Kidney (tissue), 14 donors: ENCODE results near the gene CSNK2A2. TPM values are rescaled to one million over a fixed set of nuclear protein-coding genes. Genes with fewer than 3 reads are reported as not detected.

Source experiments
- DNase-seq, 5 donors: peaks; one replicate each; pipeline ENCODE4 v3.0.0-alpha.2; 2013 to 2020
- FAIRE-seq: peaks from 2 replicates; lab custom pipeline; 2012; peaks lifted over from hg19 to GRCh38; lab: Jason Lieb, UNC
- H3K27ac ChIP-seq, 2 donors: one replicate each; pipeline ENCODE4 v1.7.0; 2013; ENCODE audit warnings: low read depth in 2 of 2, low read length in 2 of 2, inconsistent platforms in 1 of 2
- H3K27me3 ChIP-seq: one replicate; pipeline ENCODE4 v1.7.1; 2013; ENCODE audit warnings: low read length, inconsistent platforms; ENCODE audit not compliant: control insufficient read depth, insufficient read depth
- H3K36me3 ChIP-seq, 3 donors: one replicate each; pipeline versions ENCODE4 v1.7.0 to v1.7.1; 2013; ENCODE audit warnings: low read length in 3 of 3, control low read depth in 1 of 3, inconsistent platforms in 1 of 3; ENCODE audit not compliant: insufficient read depth in 3 of 3, control insufficient read depth in 2 of 3
- H3K4me1 ChIP-seq, 3 donors: one replicate each; pipeline versions ENCODE4 v1.7.0 to v1.7.1; 2013; ENCODE audit warnings: low read length in 3 of 3, inconsistent platforms in 1 of 3, low read depth in 1 of 3; ENCODE audit not compliant: control insufficient read depth in 2 of 3, insufficient read depth in 2 of 3
- H3K4me3 ChIP-seq, 3 donors: one replicate each; pipeline versions ENCODE4 v1.7.0 to v1.8.1; 2013; ENCODE audit warnings: low read length in 3 of 3, control low read depth in 1 of 3, inconsistent platforms in 1 of 3
- H3K9ac ChIP-seq, 3 donors: one replicate each; pipeline versions ENCODE4 v1.7.0 to v1.7.1; 2013; ENCODE audit warnings: low read length in 3 of 3, control low read depth in 1 of 3, inconsistent platforms in 1 of 3
- H3K9me3 ChIP-seq, 3 donors: one replicate each; pipeline versions ENCODE4 v1.7.0 to v1.7.1; 2013; ENCODE audit warnings: low read length in 3 of 3, control low read depth in 1 of 3, inconsistent platforms in 1 of 3; ENCODE audit not compliant: control insufficient read depth in 2 of 3, insufficient read depth in 1 of 3
- intact Hi-C: fragments of 100-400 bp; cut with DNase I; formaldehyde crosslinking; loops from one replicate; pipeline ENCODE4 v1.11.1; 2022
- polyA plus RNA-seq: library from polyadenylated mRNA; stranded (reverse); fragments of 350-450 nt; fragmentation: Illumina TruSeq; extraction: RNeasy Lipid Tissue Mini Kit (QIAGEN cat#74804); gene quantifications from one replicate; pipeline ENCODE4 v1.2.3, GENCODE V29; 2014; ENCODE audit warnings: low read depth, low replicate concordance; ENCODE audit not compliant: insufficient read depth
- total RNA-seq: library from RNA; stranded (reverse); fragmentation: NEBNext Ultra II Directional; extraction: Animal tissue kit (Norgen Biotek cat#: 25700); gene quantifications from one replicate; pipeline ENCODE4 v1.2.1, GENCODE V29; 2021
- TF ChIP-seq, protein P1 (sequence below): IDR thresholded peaks from 3 replicates; pipeline ENCODE4 v1.5.1; 2012; ENCODE audit warnings: mild to moderate bottlenecking, moderate library complexity, borderline replicate concordance; ENCODE audit not compliant: insufficient read depth; ENCODE audit errors: extremely low read depth
- donor health status: control.
- donor health status: control.
- donor health status: control.
- donor health status: control.
- donor health status: control.
- donor health status: DM: yes; HTN: yes; CAD: no.
- donor health status: Normal renal cell carcinoma (clear cell type).

The CSNK2A2 gene
- total and polyA plus RNA-seq, 2 donors from 2014 or later: 26.7 to 55.3 TPM

DNA sequence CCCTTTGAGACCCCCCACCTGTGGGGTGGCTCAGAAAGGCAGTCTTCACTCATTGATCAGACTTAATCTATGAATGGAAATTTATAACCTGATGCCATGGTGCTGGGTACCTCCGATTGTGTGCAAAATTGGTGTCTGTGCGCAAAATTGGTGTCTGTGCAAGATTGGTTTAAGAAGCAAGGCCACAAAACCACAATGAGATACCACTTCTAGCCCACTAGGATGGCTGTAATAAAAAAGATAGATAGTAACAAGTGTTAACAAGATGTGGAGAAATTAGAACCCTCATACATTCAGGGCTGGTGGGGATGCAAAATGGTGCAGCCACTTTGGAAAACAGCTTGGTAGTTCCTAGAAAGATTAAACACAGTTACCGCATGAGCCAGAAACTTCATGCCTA is 13.9 kb upstream of the CSNK2A2 start:
- DNase-seq (no peak), FAIRE-seq (no peak)
- no peaks in the 10 kb centered on the region for H3K9me3 ChIP-seq
- H3K27me3 ChIP-seq: no peaks in the 10 kb centered on the region
- TF ChIP-seq, protein P1, sequence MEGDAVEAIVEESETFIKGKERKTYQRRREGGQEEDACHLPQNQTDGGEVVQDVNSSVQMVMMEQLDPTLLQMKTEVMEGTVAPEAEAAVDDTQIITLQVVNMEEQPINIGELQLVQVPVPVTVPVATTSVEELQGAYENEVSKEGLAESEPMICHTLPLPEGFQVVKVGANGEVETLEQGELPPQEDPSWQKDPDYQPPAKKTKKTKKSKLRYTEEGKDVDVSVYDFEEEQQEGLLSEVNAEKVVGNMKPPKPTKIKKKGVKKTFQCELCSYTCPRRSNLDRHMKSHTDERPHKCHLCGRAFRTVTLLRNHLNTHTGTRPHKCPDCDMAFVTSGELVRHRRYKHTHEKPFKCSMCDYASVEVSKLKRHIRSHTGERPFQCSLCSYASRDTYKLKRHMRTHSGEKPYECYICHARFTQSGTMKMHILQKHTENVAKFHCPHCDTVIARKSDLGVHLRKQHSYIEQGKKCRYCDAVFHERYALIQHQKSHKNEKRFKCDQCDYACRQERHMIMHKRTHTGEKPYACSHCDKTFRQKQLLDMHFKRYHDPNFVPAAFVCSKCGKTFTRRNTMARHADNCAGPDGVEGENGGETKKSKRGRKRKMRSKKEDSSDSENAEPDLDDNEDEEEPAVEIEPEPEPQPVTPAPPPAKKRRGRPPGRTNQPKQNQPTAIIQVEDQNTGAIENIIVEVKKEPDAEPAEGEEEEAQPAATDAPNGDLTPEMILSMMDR: no peak
- no peak overlapping the region for H3K9ac ChIP-seq
- H3K4me3 ChIP-seq: no peak overlapping the region
- H3K36me3 ChIP-seq: no peaks in the 10 kb centered on the region
- intact Hi-C loops: no loop called here
- H3K27ac ChIP-seq: no peak overlapping the region
- no peaks in the 10 kb centered on the region for H3K4me1 ChIP-seq

DNA sequence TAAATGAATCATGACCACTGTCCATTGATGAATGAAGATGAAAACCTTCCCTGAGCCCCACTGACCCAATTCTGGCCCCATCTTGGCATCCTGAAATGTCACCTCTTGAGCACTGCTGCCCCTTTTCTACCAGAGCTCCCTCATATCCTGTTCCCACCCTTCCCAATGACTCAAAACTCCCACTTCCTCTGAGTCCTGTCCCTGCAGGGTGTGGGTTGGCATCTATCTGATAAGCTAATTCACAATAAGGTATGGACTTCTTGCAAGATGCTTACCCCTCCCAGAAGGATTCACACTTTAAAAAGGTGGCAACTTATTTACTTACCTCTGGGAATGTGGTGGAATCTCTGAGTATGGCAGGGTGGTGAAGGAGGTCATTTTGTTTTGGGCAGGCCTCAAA is 13.3 kb upstream of the CSNK2A2 start:
- H3K36me3 ChIP-seq: no peaks in the 10 kb centered on the region
- H3K9ac ChIP-seq: no peak overlapping the region
- no peaks in the 10 kb centered on the region for H3K27me3 ChIP-seq
- FAIRE-seq: no peak
- H3K27ac ChIP-seq: no peak overlapping the region
- H3K9me3 ChIP-seq: no peaks in the 10 kb centered on the region
- TF ChIP-seq, protein P1: no peak
- intact Hi-C loops: no loop called here
- H3K4me1 ChIP-seq: no peaks in the 10 kb centered on the region
- no peak overlapping the region for H3K4me3 ChIP-seq
- no peak for DNase-seq

DNA sequence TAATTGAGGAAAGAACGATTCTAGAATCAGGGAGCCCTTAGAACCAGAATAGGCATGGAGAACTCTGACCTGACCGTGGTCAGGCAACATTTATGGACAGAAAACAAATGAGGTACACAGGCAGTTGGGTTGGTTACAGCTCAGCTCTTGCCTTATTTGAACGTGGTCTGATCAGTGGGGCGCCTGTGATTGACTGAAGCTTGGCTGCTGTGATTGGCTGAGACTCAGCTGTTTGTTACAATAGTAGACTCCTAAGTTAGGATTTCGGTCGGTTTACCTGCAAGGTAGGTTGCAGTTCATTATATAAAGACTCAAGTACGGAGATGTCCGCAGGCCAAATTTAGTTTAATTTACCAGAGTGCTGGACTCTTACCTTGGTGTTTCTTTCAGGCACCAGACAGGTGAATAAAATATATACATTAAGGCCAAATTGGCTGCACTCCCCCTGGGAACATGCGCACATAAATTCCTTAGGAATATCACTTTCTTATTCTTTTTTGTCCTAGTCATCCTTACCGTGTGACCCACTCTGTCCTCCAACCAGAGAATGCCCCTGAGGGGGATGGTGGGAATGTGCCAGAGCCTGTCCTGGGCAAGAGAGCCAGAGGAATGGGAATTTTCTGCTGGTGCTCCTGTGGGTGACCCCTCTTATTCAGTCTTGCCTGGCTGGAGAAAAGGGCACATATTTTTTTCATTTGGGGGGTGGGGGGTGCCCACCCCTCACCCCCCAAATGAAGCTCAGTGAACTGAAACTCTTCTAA is 7.5 kb upstream of the CSNK2A2 start:
- no peak overlapping the region for H3K4me3 ChIP-seq
- H3K27me3 ChIP-seq: no peaks in the 10 kb centered on the region
- no peak for FAIRE-seq
- no peaks in the 10 kb centered on the region for H3K4me1 ChIP-seq
- no peak overlapping the region for H3K27ac ChIP-seq
- intact Hi-C loops: no loop called here
- H3K9ac ChIP-seq: no peak overlapping the region
- DNase-seq: no peak
- TF ChIP-seq, protein P1: no peak
- no peaks in the 10 kb centered on the region for H3K9me3 ChIP-seq
- H3K36me3 ChIP-seq: no peaks in the 10 kb centered on the region
